ENCODE measurements around the gene ARIH1.
A peak's percentile ranks its signal among the peaks of the same experiment; 100 is the strongest.
"Not testable (repeated sequence)": the region's sequence is repeated elsewhere in the genome, so short reads cannot be mapped to it uniquely, and the experiment has no call there.

Gene ARIH1

DNA sequence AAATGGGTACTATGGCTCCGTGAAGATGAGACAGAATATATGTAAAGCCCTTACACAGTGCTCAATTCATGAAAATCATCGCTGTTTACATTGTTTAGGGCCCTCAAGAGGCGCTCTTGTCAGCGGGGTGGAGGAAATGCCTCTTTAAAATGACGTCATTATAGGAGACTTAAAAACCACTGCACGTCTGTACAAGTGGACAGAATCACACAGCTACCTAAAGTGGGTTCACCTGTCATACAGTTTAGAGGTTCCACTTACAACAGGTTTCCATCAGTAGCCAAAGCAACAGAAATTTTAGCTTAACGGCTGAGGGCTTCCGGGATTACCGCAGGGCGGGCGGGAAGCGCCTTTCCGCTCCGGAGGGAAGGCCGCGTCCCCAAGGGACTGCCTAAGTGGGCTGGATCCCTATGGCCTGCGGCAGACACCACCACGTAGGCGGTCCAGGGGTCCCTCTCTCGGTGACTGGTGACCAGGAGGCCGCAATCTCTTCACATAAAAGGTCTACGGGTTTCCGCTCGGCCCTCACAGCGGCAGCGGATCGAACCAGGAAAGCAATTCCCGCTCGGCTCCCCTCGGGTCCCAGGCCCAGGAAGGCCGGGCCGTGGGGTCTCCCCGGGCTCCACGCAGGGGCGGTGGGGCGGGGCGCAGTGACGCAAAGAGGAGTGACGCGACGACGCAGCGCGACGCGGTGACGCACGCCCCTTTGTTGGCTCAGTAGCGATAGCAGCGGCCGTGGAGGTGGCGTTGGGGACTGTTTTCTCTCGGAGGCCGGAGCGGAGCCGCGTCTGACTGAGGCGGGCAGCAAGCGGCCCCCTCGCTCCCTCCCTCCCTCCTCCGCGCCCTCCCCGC, at the start of gene ARIH1:
Gene ARIH1, plus strand, starts transcription at position 717 of the 852 bp plus-strand sequence. CDS start 310 bp downstream, outside the sequence.
- DNase-seq (ENCODE audit: low spot score), result peak; percentile 98

DNA sequence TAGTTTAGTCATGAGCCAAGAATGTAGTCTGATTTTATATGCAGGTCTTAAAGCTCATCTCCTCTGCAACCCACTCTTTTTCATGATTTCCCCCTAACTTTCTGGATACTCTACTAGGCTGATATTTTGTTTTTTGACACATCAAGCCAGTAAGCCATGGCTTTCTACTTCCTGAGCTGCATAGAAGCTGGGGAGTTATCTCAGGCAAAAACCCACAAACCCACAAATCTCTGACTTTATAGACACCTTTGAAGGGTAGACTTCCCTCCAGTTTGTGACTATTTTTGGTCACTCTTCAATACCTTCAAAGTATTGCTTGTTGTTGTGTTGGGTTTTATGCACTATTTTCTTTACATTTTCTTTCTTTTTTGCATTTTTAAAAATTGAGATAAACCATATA, 47.4 kb upstream of the ARIH1 start:
- no peak for DNase-seq (ENCODE audit: low spot score)

DNA sequence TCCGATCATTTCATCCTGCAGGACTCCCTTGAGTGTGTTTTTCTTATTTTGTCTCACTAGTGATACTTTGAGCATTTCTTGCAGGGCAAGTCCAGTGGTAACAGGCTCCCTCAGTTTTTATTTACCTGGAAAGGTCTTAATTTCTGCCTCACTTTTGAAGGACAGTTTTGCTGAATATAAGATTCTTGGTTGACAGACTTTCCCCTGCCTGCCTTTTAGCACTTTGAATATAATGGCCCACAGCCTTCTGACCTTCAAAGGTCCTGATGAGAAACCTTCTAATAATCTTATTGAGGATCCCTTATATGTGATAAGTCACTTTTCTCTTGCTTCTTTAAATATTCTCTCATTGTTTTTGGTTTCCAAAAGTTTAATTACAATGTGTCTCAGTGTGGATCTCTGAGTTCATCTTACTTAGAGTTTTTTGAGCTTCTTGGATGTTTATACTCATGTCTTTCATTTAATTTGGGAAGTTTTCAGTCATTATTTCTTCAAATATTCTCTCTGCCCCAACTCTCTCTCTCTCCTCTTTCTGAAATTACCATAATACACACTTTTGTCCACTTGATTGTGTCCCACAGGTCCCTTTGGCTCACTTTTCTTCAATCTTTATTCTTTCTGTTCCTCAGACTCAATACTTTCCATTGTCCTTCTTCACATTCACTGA, 36.3 kb upstream of the ARIH1 start:
- DNase-seq (ENCODE audit: low spot score), result no peak

GRCh38 chr15:72442848-72443247, 31.3 kb upstream of the ARIH1 start:
- DNase-seq (ENCODE audit: low spot score), result not testable (repeated sequence)

DNA sequence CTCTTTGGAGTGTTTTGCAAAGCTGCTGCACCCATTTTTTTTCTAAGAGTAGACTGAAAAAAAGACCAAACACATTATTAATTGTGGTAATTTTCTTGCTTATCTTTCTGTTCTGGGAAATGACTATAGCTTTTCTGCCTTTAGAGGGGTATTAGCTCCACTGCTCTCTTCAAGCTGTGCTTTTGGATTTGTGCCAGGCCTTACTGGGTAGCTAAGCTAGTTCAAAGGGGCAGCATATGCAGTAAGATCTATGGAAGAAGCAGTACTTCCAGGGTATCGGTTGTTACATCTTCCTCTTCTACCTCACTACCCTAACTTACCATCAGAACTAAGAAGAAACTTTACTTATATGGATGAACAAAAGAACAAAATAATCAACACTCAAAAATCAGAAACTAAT, 28.7 kb upstream of the ARIH1 start:
- DNase-seq (ENCODE audit: low spot score), result no peak

GRCh38 chr15:72450805-72451204, 23.3 kb upstream of the ARIH1 start:
- DNase-seq (ENCODE audit: low spot score), result no peak

DNA sequence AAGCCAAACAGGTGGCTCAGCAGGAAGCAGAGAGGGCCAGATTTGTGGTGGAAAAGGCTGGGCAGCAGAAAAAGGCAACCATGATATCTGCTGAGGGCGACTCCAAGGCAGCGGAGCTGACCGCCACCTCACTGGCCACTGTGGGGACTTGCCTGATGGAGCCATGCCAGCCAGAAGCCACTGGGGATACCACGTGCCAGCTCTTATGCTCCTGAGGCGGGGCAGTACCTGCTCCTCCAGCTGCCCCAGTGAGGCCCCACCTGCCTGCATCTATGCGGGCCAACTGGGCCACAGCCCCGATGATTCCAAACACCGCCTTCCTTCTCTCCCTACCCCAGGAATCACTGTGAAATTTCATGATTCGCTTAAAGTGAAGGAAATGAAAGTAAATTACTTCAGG, 22.9 kb upstream of the ARIH1 start:
- DNase-seq (ENCODE audit: low spot score), result no peak

- DNase-seq (ENCODE audit: low spot score), result no peak
These were observed 17.4 kb upstream of the ARIH1 start for GRCh38 chr15:72456684-72457083.

DNA sequence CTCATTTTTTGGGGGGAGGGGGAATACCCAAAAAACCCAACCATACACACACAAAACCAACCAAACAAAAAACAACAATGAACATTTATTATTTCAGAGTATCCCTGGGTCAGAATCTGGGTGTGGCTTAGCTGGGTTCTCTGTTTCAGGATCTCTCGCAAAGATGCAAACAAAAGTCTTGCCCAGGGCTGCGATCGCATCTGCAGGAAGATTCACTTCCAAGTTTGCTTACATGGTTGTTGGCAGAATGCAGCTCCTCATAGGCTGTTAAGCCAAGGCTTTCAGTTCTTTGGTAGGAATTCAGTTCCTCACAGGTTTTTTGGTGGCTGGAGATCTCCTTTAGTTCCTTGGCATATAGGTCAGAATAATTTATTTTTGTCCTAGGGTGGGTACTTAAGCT, 13.7 kb upstream of the ARIH1 start:
- DNase-seq (ENCODE audit: low spot score), result no peak

DNA sequence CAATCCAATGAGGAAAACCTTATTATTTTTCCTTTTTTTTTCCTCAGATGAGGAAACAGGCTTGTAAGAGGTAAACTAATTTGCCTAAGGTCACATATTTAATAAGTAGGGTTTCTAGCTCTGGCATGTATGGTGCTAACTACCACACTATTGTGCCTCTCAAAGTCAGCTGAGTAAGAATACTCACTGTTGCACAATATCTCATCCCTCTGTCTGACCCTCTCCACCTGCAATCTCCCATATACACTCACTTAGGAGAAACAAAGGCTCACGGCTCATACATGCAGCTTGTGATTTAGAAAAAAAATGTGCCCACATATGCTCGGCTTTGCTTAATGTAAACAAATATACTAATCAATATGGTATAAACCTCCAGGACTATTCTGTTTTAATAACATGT, 10.4 kb upstream of the ARIH1 start:
- DNase-seq (ENCODE audit: low spot score), result no peak

GRCh38 chr15:72464251-72464650, 9.9 kb upstream of the ARIH1 start:
- DNase-seq (ENCODE audit: low spot score), result no peak

DNA sequence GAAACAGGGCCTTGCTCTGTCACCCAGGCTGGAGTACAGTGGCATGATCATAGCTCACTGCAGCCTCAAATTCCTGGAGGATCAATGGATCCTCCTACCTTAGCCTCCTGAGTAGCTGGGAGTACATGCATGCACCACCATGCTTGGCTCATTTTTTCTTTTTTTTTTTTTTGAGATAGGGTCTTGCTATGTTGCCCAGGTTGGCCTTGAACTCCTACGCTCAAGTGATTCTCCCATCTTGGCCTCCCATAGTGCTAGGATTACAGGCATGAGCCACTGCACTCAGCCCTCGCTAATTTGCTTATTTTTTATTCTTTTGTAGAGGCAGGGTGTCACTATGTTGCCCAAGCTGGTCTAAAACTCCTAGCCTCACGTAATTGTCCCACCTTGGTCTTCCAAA, 6.0 kb upstream of the ARIH1 start:
- DNase-seq (ENCODE audit: low spot score), result no peak

- DNase-seq (ENCODE audit: low spot score), result no peak
These were observed 1.0 kb upstream of the ARIH1 start for GRCh38 chr15:72472992-72473610.

DNA sequence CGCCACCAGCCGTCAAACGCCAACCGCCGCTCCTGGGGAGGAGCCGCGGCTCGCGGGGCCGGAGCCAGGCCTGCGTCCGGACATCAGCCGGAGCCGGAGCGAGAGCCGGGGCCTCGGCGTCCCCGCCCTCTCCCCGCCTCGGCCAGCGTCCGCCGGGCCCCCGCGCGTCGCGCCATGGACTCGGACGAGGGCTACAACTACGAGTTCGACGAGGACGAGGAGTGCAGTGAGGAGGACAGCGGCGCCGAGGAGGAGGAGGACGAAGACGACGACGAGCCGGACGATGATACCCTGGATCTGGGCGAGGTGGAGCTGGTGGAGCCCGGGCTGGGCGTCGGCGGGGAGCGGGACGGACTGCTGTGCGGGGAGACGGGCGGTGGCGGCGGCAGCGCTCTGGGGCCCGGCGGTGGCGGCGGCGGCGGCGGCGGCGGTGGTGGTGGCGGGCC, 359 bp downstream of the ARIH1 start:
- DNase-seq (ENCODE audit: low spot score), result no peak

DNA sequence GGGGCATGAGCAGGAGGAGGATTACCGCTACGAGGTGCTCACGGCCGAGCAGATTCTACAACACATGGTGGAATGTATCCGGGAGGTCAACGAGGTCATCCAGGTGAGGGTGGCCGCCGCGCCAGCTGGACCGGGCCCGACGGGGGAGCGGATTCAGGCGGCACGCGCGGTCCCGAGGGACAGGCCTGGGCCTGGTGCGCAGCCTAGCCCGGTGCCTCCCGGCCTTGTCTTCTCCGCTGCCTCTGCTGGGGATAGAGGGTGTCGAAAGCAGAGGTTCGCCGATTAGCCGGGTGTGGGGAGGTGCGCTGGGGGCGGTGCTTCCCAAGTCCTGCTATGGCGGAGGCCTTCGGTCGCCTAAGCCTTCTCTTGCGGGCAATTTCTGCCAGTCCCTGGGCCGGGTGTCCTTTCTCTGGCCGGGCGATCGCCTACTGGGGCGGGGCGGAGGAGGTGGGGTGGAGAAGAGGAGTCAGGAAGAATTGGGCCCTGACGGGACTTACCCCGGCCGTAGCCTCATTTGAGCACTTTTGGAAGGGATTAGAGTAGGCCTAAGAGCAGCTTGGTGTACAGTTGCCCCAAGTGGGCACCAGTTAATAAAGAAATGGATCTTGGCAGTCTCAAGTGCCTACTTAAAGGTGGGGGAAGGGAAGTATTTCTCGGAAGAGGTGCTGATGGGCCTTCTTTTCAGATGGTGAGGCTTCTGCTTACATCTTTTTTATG, 940 bp downstream of the ARIH1 start:
- peak; percentile 78 for DNase-seq (ENCODE audit: low spot score)

DNA sequence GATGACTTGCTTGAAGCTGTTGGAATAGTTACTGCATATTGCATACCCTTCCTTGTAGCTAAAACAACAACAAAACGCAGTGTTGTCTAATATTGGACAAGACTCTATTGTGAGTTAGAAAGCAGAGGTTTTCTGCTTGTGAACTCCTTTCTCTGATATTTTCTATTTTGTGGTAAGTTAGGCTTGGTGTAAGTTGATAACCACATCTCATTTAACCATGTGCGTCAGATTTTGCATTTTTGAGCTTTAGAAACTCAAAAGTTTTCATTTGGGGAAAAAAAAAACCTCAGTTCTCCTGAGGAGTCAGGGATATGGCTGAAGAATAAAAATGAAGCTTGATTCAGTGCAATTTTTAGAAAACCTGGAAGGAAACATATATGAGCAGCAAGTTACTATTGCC, 1.5 kb downstream of the ARIH1 start:
- DNase-seq (ENCODE audit: low spot score), result no peak

GRCh38 chr15:72476330-72476729, 2.2 kb downstream of the ARIH1 start:
- DNase-seq (ENCODE audit: low spot score), result not testable (repeated sequence)

- no peak for DNase-seq (ENCODE audit: low spot score)
These were observed 7.0 kb downstream of the ARIH1 start for GRCh38 chr15:72481015-72481659.

GRCh38 chr15:72482275-72482674, 8.1 kb downstream of the ARIH1 start:
- DNase-seq (ENCODE audit: low spot score), result no peak

DNA sequence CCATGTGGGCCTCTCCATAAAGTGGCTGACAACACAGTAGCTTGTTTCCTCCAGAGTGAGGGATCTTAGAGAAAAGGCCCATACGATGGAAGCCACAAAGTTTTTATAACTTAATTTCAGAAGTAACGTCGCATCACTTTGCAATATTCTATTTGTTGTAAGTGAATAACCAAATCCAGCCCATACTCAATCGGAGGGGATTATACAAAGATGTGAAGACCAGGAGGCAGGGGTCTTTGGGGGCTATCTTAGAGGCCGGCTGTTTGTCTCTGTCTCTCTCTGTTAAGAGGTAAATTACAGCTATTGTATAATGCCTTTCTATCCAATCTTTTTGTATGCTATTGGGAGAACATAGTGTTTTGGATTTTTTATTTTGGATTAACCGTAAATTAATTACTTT, 9.1 kb downstream of the ARIH1 start:
- no peak for DNase-seq (ENCODE audit: low spot score)

GRCh38 chr15:72486144-72486543, 12.0 kb downstream of the ARIH1 start:
- no peak for DNase-seq (ENCODE audit: low spot score)

All from ecto neural progenitor cell (in vitro differentiated cells).